Measurements from ENCODE around the gene BHLHA15. TPM values are rescaled to one million over a fixed set of nuclear protein-coding genes. Genes with fewer than 3 reads are reported as not detected.

The BHLHA15 gene
- total and polyA plus RNA-seq, 9 of the 15 experiments (the other 6 are each of a cell fraction or from before 2014, with no cell fraction given), result 0.22 to 2.0 (median 1.1) TPM; not detected in 4

DNA sequence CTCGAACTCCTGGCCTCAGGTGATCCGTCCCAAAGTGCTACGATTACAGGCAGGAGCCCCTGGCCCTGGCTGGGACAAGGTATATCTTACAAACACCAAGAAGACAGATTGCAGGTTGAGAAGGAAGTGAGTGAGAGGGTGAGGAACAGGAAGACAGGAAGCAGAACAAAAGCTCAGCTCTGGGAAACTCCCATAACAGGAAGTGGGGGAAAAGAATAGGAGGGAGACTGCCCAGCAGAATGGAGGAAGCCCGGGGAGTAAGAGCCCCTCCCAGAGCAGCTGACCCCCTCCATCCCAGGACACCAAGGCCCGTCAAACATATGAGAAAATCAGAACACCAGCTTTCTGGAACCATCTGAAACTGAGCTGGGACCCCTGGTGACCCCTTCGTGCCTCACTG is 37.9 kb downstream of the BHLHA15 start:
- intact Hi-C loops (cut with micrococcal nuclease) (no loop called here), in situ Hi-C loops (cut with MboI) (no loop called here)
- no peak for ATAC-seq
- DNase-seq (ENCODE audit: extremely low read depth in 1 of 4, low spot score in 3 of 4), result no peak
- no peak overlapping the region for H3K4me2 ChIP-seq (ENCODE audit: insufficient read depth, low read length)
- POLR2A ChIA-PET, result no interaction called here
- no peak overlapping the region for H3K27ac ChIP-seq (ENCODE audit: extremely low read depth, low read depth, low read length)
- WGBS (ENCODE audit: insufficient coverage, low coverage, missing lambda C conversion rate), result 81% methylated on average over 6 of the region's 6 CpGs
- no peaks in the 10 kb centered on the region for H3K27me3 ChIP-seq (ENCODE audit: control insufficient read depth in 2 of 2, insufficient read depth in 2 of 2, low read length in 2 of 2)
- no peak for FAIRE-seq
- no peaks in the 10 kb centered on the region for H3K9me3 ChIP-seq (replicated peaks; ENCODE audit: control insufficient read depth, insufficient read depth, low read depth, low read length)
- H3K9me1 ChIP-seq (ENCODE audit: control insufficient read depth, insufficient read depth, low read length), result no peaks in the 10 kb centered on the region
- no peaks in the 10 kb centered on the region for H3K36me3 ChIP-seq (ENCODE audit: control insufficient read depth, insufficient read depth, low read length)
- peaks cover 10 to 29% of the 10 kb centered on the region in 2 experiments; a peak in 4 of 5 replicates for H3K4me1 ChIP-seq (replicated peaks in 1 of 2; ENCODE audit: control insufficient read depth in 2 of 2, insufficient read depth in 2 of 2, low read length in 2 of 2)
- BruUV-seq (replicated peaks), result no TSS peak
- H3K79me2 ChIP-seq (ENCODE audit: control insufficient read depth, insufficient read depth, low read length), result peaks cover 13% of the 10 kb centered on the region
- H3K4me3 ChIP-seq, result no peak overlapping the region
- H4K20me1 ChIP-seq (replicated peaks; ENCODE audit: control insufficient read depth, insufficient read depth, low read length), result no peaks in the 10 kb centered on the region
- CTCF ChIA-PET (ENCODE audit: low intra/inter-chr PET ratio), result no interaction called here
- no peak overlapping the region for H3K9ac ChIP-seq (ENCODE audit: insufficient read depth in 1 of 2, low read depth in 2 of 2, low read length in 2 of 2)
- H2AFZ ChIP-seq (ENCODE audit: low read depth, low read length), result no peak overlapping the region
- TF ChIP-seq ZNF830 (CRISPR knock-in tag; IDR thresholded peaks at IDR 0.05) (no peak), MTF1 (CRISPR knock-in tag; IDR thresholded peaks at IDR 0.05; ENCODE audit: borderline replicate concordance) (no peak), ELF1 (tag; IDR thresholded peaks at IDR 0.05) (no peak), ZNF696 (CRISPR knock-in tag; conservative IDR thresholded peaks at IDR 0.05) (no peak), SPI1 (IDR thresholded peaks at IDR 0.05; ENCODE audit: borderline replicate concordance, low read depth, low read length) (peak; percentile 59; the same call in 1 of the 2 replicates), GABPA (tag; conservative IDR thresholded peaks at IDR 0.05; ENCODE audit: low read depth) (peak; percentile 47; the same call in 1 of the 2 replicates), MECOM (CRISPR knock-in tag; IDR thresholded peaks at IDR 0.05) (no peak), SRSF9 (IDR thresholded peaks at IDR 0.05; ENCODE audit: borderline replicate concordance, low read depth, low read length) (no peak)
- TF ChIP-seq, protein P1, sequence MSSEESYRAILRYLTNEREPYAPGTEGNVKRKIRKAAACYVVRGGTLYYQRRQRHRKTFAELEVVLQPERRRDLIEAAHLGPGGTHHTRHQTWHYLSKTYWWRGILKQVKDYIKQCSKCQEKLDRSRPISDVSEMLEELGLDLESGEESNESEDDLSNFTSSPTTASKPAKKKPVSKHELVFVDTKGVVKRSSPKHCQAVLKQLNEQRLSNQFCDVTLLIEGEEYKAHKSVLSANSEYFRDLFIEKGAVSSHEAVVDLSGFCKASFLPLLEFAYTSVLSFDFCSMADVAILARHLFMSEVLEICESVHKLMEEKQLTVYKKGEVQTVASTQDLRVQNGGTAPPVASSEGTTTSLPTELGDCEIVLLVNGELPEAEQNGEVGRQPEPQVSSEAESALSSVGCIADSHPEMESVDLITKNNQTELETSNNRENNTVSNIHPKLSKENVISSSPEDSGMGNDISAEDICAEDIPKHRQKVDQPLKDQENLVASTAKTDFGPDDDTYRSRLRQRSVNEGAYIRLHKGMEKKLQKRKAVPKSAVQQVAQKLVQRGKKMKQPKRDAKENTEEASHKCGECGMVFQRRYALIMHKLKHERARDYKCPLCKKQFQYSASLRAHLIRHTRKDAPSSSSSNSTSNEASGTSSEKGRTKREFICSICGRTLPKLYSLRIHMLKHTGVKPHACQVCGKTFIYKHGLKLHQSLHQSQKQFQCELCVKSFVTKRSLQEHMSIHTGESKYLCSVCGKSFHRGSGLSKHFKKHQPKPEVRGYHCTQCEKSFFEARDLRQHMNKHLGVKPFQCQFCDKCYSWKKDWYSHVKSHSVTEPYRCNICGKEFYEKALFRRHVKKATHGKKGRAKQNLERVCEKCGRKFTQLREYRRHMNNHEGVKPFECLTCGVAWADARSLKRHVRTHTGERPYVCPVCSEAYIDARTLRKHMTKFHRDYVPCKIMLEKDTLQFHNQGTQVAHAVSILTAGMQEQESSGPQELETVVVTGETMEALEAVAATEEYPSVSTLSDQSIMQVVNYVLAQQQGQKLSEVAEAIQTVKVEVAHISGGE (CRISPR knock-in tag; IDR thresholded peaks at IDR 0.05), result peak in 2 of 3 experiments; percentile 28 to 44; a peak in 1 of 6 replicates
- TF ChIP-seq, protein P2, sequence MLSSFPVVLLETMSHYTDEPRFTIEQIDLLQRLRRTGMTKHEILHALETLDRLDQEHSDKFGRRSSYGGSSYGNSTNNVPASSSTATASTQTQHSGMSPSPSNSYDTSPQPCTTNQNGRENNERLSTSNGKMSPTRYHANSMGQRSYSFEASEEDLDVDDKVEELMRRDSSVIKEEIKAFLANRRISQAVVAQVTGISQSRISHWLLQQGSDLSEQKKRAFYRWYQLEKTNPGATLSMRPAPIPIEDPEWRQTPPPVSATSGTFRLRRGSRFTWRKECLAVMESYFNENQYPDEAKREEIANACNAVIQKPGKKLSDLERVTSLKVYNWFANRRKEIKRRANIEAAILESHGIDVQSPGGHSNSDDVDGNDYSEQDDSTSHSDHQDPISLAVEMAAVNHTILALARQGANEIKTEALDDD (IDR thresholded peaks at IDR 0.05), result no peak
- TF ChIP-seq, protein P3, sequence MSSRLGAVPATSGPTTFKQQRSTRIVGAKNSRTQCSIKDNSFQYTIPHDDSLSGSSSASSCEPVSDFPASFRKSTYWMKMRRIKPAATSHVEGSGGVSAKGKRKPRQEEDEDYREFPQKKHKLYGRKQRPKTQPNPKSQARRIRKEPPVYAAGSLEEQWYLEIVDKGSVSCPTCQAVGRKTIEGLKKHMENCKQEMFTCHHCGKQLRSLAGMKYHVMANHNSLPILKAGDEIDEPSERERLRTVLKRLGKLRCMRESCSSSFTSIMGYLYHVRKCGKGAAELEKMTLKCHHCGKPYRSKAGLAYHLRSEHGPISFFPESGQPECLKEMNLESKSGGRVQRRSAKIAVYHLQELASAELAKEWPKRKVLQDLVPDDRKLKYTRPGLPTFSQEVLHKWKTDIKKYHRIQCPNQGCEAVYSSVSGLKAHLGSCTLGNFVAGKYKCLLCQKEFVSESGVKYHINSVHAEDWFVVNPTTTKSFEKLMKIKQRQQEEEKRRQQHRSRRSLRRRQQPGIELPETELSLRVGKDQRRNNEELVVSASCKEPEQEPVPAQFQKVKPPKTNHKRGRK (tag; IDR thresholded peaks at IDR 0.05), result no peak

All from K562 (cell line).